ENCODE results near the gene FMNL1.

FMNL1 gene

GRCh38 chr17:45269912-45270311 is 48.2 kb downstream of the FMNL1 start:
- Histone ChIP-seq H3K36me3 (ENCODE audit: insufficient read depth) (no peaks in the 10 kb centered on the region; the same call in 1 of the 2 replicates), H3K27me3 (ENCODE audit: insufficient read depth, low read depth) (no peaks in the 10 kb centered on the region), H2AFZ (ENCODE audit: low read depth) (no peak overlapping the region), H3K4me3 (IDR thresholded peaks at IDR 0.05; ENCODE audit: insufficient read depth, low read depth, low read length) (no peak overlapping the region), H4K20me1 (ENCODE audit: insufficient read depth) (no peaks in the 10 kb centered on the region), H3K4me1 (ENCODE audit: low read depth, poor library complexity, severe bottlenecking) (peaks cover 16% of the 10 kb centered on the region), H3K27ac (no peak overlapping the region), H3K79me2 (ENCODE audit: insufficient read depth, low read depth) (no peaks in the 10 kb centered on the region), H3K4me2 (no peak overlapping the region), H3K9ac (no peak overlapping the region)
- TF ChIP-seq CTCF (conservative IDR thresholded peaks at IDR 0.05; ENCODE audit: low read depth, low read length) = no peak

DNA sequence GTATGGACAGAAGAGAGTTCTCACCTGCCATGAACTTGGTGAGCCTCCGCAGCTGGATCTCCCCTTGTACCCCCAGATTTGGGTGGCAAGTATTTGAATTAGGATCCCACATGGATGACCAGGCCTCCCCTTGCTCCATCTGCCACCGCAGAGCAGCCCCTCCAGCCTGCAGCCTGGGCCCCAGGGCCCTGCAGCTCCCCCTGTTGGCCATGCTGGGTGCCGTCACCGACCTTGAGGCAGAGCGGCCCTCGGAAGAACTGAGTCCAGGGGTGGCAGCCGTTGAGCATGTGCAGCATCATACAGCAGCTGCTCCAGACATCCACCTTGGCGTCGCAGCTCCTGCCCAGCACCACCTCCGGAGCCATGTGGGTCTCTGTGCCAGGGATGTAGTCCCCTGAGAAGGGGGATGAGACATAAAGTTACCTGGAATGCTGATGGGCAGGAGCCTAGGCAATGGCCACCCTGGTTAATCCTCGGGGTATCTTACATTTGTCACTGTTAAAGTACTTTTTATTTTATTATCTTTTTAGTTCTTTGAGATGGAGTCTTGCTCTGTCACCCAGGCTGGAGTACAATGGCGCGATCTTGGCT is 49.2 kb downstream of the FMNL1 start:
- H3K4me3 ChIP-seq (IDR thresholded peaks at IDR 0.05; ENCODE audit: insufficient read depth, low read depth, low read length) = no peak overlapping the region
- peak; percentile 80 for TF ChIP-seq CTCF (conservative IDR thresholded peaks at IDR 0.05; ENCODE audit: low read depth, low read length)

GRCh38 chr17:45271603-45272002 is 49.9 kb downstream of the FMNL1 start:
- no peaks in the 10 kb centered on the region for H3K79me2 ChIP-seq (ENCODE audit: insufficient read depth, low read depth)
- no peak overlapping the region for H3K4me3 ChIP-seq (IDR thresholded peaks at IDR 0.05; ENCODE audit: insufficient read depth, low read depth, low read length)
- H3K36me3 ChIP-seq (ENCODE audit: insufficient read depth) = no peaks in the 10 kb centered on the region; the same call in 1 of the 2 replicates
- TF ChIP-seq CTCF (conservative IDR thresholded peaks at IDR 0.05; ENCODE audit: low read depth, low read length) = no peak
- no peak overlapping the region for H3K27ac ChIP-seq
- no peak overlapping the region for H3K9ac ChIP-seq
- H3K4me2 ChIP-seq = no peak overlapping the region
- peaks cover 16% of the 10 kb centered on the region for H3K4me1 ChIP-seq (ENCODE audit: low read depth, poor library complexity, severe bottlenecking)
- H4K20me1 ChIP-seq (ENCODE audit: insufficient read depth) = no peaks in the 10 kb centered on the region
- no peak overlapping the region for H2AFZ ChIP-seq (ENCODE audit: low read depth)
- no peaks in the 10 kb centered on the region for H3K27me3 ChIP-seq (ENCODE audit: insufficient read depth, low read depth)

More for the DNA sequence above, 49.2 kb downstream of the FMNL1 start:
- no peak overlapping the region for H3K27ac ChIP-seq
- no peak overlapping the region for H3K4me2 ChIP-seq
- H3K4me1 ChIP-seq (ENCODE audit: low read depth, poor library complexity, severe bottlenecking) = peaks cover 16% of the 10 kb centered on the region
- H3K27me3 ChIP-seq (ENCODE audit: insufficient read depth, low read depth) = no peaks in the 10 kb centered on the region
- no peaks in the 10 kb centered on the region; the same call in 1 of the 2 replicates for H3K36me3 ChIP-seq (ENCODE audit: insufficient read depth)
- H3K79me2 ChIP-seq (ENCODE audit: insufficient read depth, low read depth) = no peaks in the 10 kb centered on the region
- no peak overlapping the region for H3K9ac ChIP-seq
- H4K20me1 ChIP-seq (ENCODE audit: insufficient read depth) = no peaks in the 10 kb centered on the region
- H2AFZ ChIP-seq (ENCODE audit: low read depth) = no peak overlapping the region

DNA sequence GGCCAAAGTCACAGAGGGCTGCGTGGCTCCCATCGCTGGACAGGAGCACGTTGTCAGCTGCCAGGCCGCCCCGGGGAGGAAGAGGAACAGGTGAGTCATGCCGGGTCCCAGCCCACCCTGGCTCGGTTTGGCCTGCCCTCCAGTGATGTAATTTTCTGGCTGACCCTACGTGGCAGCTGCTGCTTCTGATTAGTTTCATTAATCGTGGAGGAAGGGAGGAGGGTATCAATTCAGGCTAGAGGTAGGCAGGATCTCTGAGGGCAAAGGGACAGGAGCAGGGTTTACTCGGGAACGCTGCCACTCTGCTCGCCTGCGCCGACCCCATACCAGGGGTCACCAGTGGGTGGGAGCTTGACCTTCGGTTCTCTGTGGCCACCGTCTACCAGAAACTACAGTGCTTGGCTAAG is 51.9 kb downstream of the FMNL1 start:
- no peaks in the 10 kb centered on the region; the same call in 1 of the 2 replicates for H3K36me3 ChIP-seq (ENCODE audit: insufficient read depth)
- no peaks in the 10 kb centered on the region for H3K79me2 ChIP-seq (ENCODE audit: insufficient read depth, low read depth)
- no peak overlapping the region for H3K4me3 ChIP-seq (IDR thresholded peaks at IDR 0.05; ENCODE audit: insufficient read depth, low read depth, low read length)
- H3K27ac ChIP-seq = no peak overlapping the region
- no peaks in the 10 kb centered on the region for H3K27me3 ChIP-seq (ENCODE audit: insufficient read depth, low read depth)
- no peak overlapping the region for H3K9ac ChIP-seq
- H3K4me2 ChIP-seq = no peak overlapping the region
- no peaks in the 10 kb centered on the region for H4K20me1 ChIP-seq (ENCODE audit: insufficient read depth)
- peaks cover 29% of the 10 kb centered on the region for H3K4me1 ChIP-seq (ENCODE audit: low read depth, poor library complexity, severe bottlenecking)
- TF ChIP-seq CTCF (conservative IDR thresholded peaks at IDR 0.05; ENCODE audit: low read depth, low read length) = no peak
- no peak overlapping the region for H2AFZ ChIP-seq (ENCODE audit: low read depth)

All from KMS-11 (cell line).